K562 (cell line): ENCODE data around the gene UBXN11. TPM values are rescaled to one million over a fixed set of nuclear protein-coding genes. Genes with fewer than 3 reads are reported as not detected.

Source experiments
- ATF3 ChIP-seq, 2 experiments: fragments of 450-650 bp in 1 of 2; sonication (generic) in 1 of 2; formaldehyde crosslinking in 1 of 2; IDR thresholded peaks in 1 of 2; conservative IDR thresholded peaks in 1 of 2; 2 replicates each; pipeline versions ENCODE4 v1.6.1 to v1.8.1; 2016 to 2023; ENCODE audit warnings: mild to moderate bottlenecking in 2 of 2, moderate library complexity in 2 of 2, inconsistent platforms in 1 of 2, missing genetic modification reagents in 1 of 2
- BHLHE40 ChIP-seq: IDR thresholded peaks from 2 replicates; pipeline ENCODE4 v1.6.1; 2011; ENCODE audit warnings: low read length, improper control_type of control experiment
- CEBPG ChIP-seq, 3 experiments: fragments of 200-800 bp in 1 of 3; sonication (Bioruptor generic) in 1 of 3; sonication (generic) in 1 of 3; formaldehyde crosslinking in 1 of 3; IDR thresholded peaks in 2 of 3; conservative IDR thresholded peaks in 1 of 3; 2 replicates each; pipeline versions ENCODE4 v1.6.1 to v1.8.0; 2016 to 2022; ENCODE audit warnings: missing compliant biosample characterization in 2 of 3, missing genetic modification characterization in 2 of 3, mild to moderate bottlenecking in 1 of 3, missing genetic modification reagents in 1 of 3
- CLOCK ChIP-seq: fragments of 250-450 bp; sonication (Bioruptor Pico); IDR thresholded peaks from 2 replicates; pipeline ENCODE4 v1.4.0; 2020; ENCODE audit warnings: mild to moderate bottlenecking, moderate library complexity, borderline replicate concordance
- ETV1 ChIP-seq: fragments of 450-650 bp; conservative IDR thresholded peaks from 2 replicates; pipeline ENCODE4 v1.6.1; 2016; ENCODE audit warnings: missing genetic modification characterization, control low read depth, low read depth, missing compliant biosample characterization
- KLF10 ChIP-seq: fragments of 250-450 bp; sonication (Bioruptor Pico); IDR thresholded peaks from 2 replicates; pipeline ENCODE4 v1.6.1; 2021; ENCODE audit warnings: matching md5 sums
- NCOA2 ChIP-seq, 2 experiments: fragments of 450-650 bp; IDR thresholded peaks; 2 replicates each; pipeline ENCODE4 v1.6.1; 2018; ENCODE audit warnings: mild to moderate bottlenecking in 2 of 2, moderate library complexity in 1 of 2; ENCODE audit not compliant: partially characterized antibody in 2 of 2
- NFIX ChIP-seq: fragments of 250-450 bp; sonication (Bioruptor Pico); IDR thresholded peaks from 2 replicates; pipeline ENCODE4 v1.4.0; 2020; ENCODE audit warnings: low read depth, mild to moderate bottlenecking, moderate library complexity
- NR1H2 ChIP-seq: sonication (generic); formaldehyde crosslinking; IDR thresholded peaks from 2 replicates; pipeline ENCODE4 v1.4.0; 2020; ENCODE audit warnings: mild to moderate bottlenecking, missing genetic modification reagents
- RBM25 ChIP-seq: fragments of 200-400 bp; formaldehyde crosslinking; IDR thresholded peaks from 2 replicates; pipeline ENCODE4 v1.6.1; 2018; ENCODE audit warnings: low read length, low read depth, moderate library complexity; ENCODE audit not compliant: severe bottlenecking
- SNIP1 ChIP-seq: fragments of 450-650 bp; IDR thresholded peaks from 2 replicates; pipeline ENCODE4 v1.7.1; 2017; ENCODE audit warnings: low read depth, mild to moderate bottlenecking
- SPI1 ChIP-seq: IDR thresholded peaks from 2 replicates; pipeline ENCODE4 v1.6.1; 2011; ENCODE audit warnings: low read depth, low read length, control low read depth, borderline replicate concordance
- ZNF133 ChIP-seq: fragments of 250-450 bp; sonication (Bioruptor Pico); IDR thresholded peaks from 2 replicates; pipeline ENCODE4 v1.4.0; 2020; ENCODE audit warnings: mild to moderate bottlenecking
- ZNF24 ChIP-seq: fragments of 450-650 bp; IDR thresholded peaks from 2 replicates; pipeline ENCODE4 v1.6.1; 2016
- ZNF41 ChIP-seq: fragments of 250-450 bp; sonication (Bioruptor Pico); conservative IDR thresholded peaks from 2 replicates; pipeline ENCODE4 v1.4.0; 2020; ENCODE audit warnings: mild to moderate bottlenecking
- ZSCAN32 ChIP-seq: fragments of 450-650 bp; formaldehyde crosslinking; IDR thresholded peaks from 2 replicates; pipeline ENCODE4 v1.4.0; 2020; ENCODE audit warnings: mild to moderate bottlenecking, moderate library complexity
- polyA plus RNA-seq, 8 experiments: library from polyadenylated mRNA; depleted of rRNA in 4 of 8; stranded (reverse) in 5 of 8; unstranded in 3 of 8; fragments of >200 nt; fragmentation: Nextera tagmentation in 2 of 8; fragmentation: Illumina TruSeq in 1 of 8; extraction: Ambion mirVana in 2 of 8; extraction: Trizol in 1 of 8; gene quantifications; 2 replicates each; pipeline versions ENCODE4 v1.2.1 to v1.2.3, GENCODE V29; 2011 to 2014; ENCODE audit warnings: inconsistent platforms in 1 of 8, missing spikeins in 1 of 8
- total RNA-seq, 7 experiments: library from RNA; depleted of rRNA in 6 of 7; stranded (reverse); fragments of >200 nt in 6 of 7; fragmentation: Illumina TruSeq in 2 of 7; extraction: Trizol in 2 of 7; gene quantifications; 2 replicates each; pipeline versions ENCODE4 v1.2.1 to v1.2.3, GENCODE V29; 2011 to 2021; ENCODE audit warnings: low replicate concordance in 1 of 7
- TF ChIP-seq, protein P1 (sequence below): fragments of 450-650 bp; IDR thresholded peaks from one replicate; pipeline ENCODE4 v1.6.1; 2018; ENCODE audit warnings: mild to moderate bottlenecking, moderate library complexity; ENCODE audit not compliant: partially characterized antibody
- TF ChIP-seq, protein P2 (sequence below): sonication (generic); IDR thresholded peaks from 2 replicates; pipeline ENCODE4 v1.6.1; 2016

The UBXN11 gene
- total and polyA plus RNA-seq, 9 of the 15 experiments (the other 6 are each of a cell fraction or from before 2014, with no cell fraction given) = 0.48 to 34.3 (median 11.3) TPM

DNA sequence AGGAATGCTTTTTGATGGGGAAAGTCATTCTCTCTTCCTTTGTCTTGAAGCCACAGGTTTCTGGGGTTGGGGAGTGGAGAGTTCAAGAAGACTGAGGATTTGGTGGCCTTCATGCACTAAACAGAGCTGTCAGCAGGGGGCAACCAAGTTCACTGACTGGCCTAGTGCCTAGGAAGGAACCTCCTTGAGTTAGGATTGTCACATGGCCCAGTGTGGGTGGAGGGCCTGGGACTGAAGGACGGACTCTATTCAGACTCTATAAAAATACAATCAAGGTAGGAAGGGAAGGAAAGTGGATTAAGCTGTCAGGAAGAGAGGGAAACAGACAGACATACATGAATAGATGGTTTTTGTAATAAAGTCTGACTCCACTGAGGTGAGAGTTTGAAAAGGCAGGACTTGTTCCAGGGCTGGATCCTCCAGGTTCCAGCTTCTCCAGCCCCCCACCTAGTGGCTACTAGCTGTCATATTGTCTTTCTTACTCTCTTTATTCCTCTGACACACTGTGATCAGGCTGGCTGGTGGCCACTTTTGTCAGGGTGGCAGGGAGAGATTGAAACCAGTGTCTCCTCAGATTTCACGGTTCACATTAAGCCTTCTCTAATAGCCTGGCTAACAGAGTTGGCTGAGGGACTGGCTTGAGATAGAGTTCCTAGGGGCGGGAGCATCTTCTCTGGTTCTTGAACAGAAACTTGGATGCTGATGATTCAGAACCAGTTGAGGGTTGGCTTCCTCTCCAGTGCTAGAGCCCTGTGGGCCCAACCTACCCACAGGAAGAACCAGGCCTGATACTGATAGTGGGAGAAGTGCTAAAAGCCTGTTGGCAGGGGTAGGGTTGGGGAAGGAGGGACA is 30.6 kb downstream of the UBXN11 start (continued):
- TF ChIP-seq CLOCK (CRISPR knock-in tag) (no peak), NCOA2 (IDR thresholded peaks at IDR 0.05; ENCODE audit: partially characterized antibody in 2 of 2) (no peak), NR1H2 (CRISPR knock-in tag) (0 out of 2 replicates have a peak, but pooled peaks have one; percentile 22), ZNF41 (CRISPR knock-in tag) (no peak), ZNF133 (CRISPR knock-in tag) (no peak), RBM25 (no peak), SPI1 (peak; percentile 49; the same call in 1 of the 2 replicates), SNIP1 (0 out of 2 replicates have a peak, but pooled peaks have one; percentile 32), BHLHE40 (no peak), CEBPG (CRISPR knock-in tag; IDR thresholded peaks at IDR 0.05) (no peak), CEBPG (tag; conservative IDR thresholded peaks at IDR 0.05 in 1 of 2, IDR thresholded peaks at IDR 0.05 in 1 of 2) (no peak), ATF3 (IDR thresholded peaks at IDR 0.05) (peak; percentile 93; the same call in 1 of the 2 replicates), ATF3 (CRISPR knock-in tag; conservative IDR thresholded peaks at IDR 0.05) (no peak; the same call in 1 of the 2 replicates), KLF10 (CRISPR knock-in tag) (no peak), NFIX (CRISPR knock-in tag) (no peak), ZNF24 (peak; percentile 87), ZSCAN32 (no peak), ETV1 (tag) (peak; percentile 47; the same call in 1 of the 2 replicates)
- TF ChIP-seq, protein P1, sequence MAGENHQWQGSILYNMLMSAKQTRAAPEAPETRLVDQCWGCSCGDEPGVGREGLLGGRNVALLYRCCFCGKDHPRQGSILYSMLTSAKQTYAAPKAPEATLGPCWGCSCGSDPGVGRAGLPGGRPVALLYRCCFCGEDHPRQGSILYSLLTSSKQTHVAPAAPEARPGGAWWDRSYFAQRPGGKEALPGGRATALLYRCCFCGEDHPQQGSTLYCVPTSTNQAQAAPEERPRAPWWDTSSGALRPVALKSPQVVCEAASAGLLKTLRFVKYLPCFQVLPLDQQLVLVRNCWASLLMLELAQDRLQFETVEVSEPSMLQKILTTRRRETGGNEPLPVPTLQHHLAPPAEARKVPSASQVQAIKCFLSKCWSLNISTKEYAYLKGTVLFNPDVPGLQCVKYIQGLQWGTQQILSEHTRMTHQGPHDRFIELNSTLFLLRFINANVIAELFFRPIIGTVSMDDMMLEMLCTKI = no peak
- TF ChIP-seq, protein P2, sequence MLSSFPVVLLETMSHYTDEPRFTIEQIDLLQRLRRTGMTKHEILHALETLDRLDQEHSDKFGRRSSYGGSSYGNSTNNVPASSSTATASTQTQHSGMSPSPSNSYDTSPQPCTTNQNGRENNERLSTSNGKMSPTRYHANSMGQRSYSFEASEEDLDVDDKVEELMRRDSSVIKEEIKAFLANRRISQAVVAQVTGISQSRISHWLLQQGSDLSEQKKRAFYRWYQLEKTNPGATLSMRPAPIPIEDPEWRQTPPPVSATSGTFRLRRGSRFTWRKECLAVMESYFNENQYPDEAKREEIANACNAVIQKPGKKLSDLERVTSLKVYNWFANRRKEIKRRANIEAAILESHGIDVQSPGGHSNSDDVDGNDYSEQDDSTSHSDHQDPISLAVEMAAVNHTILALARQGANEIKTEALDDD = peak; percentile 72
